ENCODE measurements around the gene PNMA1.

DNA sequence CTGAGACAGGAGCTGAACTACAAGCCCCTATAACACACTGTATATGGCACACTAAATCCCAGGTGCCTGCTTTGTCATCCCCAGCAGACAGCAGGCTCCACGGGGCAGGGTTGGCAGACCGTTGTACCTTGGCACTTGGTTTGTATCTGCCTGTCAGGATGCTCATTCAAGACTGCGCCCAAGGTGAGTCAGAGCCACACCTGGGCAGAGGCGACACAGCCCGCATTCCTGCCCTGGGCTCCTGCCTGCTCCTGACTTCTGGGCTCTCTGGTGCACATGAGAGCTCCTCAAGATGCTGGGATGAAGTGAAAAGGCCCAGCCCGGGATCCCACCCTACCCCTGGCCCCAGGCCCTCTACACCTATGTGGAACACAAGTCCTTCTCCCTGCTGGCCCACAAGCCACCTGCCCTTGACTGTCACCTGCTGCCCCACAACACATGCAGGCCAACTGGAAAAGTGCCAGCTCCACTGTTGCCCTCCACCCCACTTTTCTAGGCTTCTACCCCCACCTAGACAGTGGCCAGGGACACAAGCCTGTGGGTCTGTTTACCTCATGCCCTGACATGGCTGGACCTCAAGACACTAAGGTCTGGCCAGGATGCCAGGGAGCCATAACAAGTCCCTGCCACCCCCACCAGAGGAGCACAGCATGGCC, 30.8 kb upstream of the PNMA1 start:
- TF ChIP-seq, protein P1, sequence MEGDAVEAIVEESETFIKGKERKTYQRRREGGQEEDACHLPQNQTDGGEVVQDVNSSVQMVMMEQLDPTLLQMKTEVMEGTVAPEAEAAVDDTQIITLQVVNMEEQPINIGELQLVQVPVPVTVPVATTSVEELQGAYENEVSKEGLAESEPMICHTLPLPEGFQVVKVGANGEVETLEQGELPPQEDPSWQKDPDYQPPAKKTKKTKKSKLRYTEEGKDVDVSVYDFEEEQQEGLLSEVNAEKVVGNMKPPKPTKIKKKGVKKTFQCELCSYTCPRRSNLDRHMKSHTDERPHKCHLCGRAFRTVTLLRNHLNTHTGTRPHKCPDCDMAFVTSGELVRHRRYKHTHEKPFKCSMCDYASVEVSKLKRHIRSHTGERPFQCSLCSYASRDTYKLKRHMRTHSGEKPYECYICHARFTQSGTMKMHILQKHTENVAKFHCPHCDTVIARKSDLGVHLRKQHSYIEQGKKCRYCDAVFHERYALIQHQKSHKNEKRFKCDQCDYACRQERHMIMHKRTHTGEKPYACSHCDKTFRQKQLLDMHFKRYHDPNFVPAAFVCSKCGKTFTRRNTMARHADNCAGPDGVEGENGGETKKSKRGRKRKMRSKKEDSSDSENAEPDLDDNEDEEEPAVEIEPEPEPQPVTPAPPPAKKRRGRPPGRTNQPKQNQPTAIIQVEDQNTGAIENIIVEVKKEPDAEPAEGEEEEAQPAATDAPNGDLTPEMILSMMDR (IDR thresholded peaks at IDR 0.05 in 2 of 3, conservative IDR thresholded peaks at IDR 0.05 in 1 of 3; ENCODE audit: borderline replicate concordance in 1 of 3, insufficient read depth in 1 of 3, low read depth in 2 of 3, low read length in 2 of 3) = no peak
- TF ChIP-seq EZH2 (IDR thresholded peaks at IDR 0.05) (no peak), EGR1 (IDR thresholded peaks at IDR 0.05; ENCODE audit: low read depth) (no peak), POLR2A (IDR thresholded peaks at IDR 0.05; ENCODE audit: borderline replicate concordance, extremely low read depth, insufficient read depth, insufficient read length) (no peak), POLR2AphosphoS5 (IDR thresholded peaks at IDR 0.05; ENCODE audit: low read depth, low read length) (0 out of 2 replicates have a peak, but pooled peaks have one; percentile 24), SRF (IDR thresholded peaks at IDR 0.05; ENCODE audit: low read depth) (no peak), RAD21 (IDR thresholded peaks at IDR 0.05; ENCODE audit: low read depth) (no peak), JUND (IDR thresholded peaks at IDR 0.05) (no peak), EZH2phosphoT487 (IDR thresholded peaks at IDR 0.05; ENCODE audit: borderline replicate concordance) (no peak), ZNF274 (IDR thresholded peaks at IDR 0.05; ENCODE audit: low read depth, low read length) (no peak), CBX3 (IDR thresholded peaks at IDR 0.05; ENCODE audit: low read depth) (no peak)
- TF ChIP-seq, protein P2, sequence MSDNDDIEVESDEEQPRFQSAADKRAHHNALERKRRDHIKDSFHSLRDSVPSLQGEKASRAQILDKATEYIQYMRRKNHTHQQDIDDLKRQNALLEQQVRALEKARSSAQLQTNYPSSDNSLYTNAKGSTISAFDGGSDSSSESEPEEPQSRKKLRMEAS (IDR thresholded peaks at IDR 0.05) = no peak
- TF ChIP-seq, protein P3, sequence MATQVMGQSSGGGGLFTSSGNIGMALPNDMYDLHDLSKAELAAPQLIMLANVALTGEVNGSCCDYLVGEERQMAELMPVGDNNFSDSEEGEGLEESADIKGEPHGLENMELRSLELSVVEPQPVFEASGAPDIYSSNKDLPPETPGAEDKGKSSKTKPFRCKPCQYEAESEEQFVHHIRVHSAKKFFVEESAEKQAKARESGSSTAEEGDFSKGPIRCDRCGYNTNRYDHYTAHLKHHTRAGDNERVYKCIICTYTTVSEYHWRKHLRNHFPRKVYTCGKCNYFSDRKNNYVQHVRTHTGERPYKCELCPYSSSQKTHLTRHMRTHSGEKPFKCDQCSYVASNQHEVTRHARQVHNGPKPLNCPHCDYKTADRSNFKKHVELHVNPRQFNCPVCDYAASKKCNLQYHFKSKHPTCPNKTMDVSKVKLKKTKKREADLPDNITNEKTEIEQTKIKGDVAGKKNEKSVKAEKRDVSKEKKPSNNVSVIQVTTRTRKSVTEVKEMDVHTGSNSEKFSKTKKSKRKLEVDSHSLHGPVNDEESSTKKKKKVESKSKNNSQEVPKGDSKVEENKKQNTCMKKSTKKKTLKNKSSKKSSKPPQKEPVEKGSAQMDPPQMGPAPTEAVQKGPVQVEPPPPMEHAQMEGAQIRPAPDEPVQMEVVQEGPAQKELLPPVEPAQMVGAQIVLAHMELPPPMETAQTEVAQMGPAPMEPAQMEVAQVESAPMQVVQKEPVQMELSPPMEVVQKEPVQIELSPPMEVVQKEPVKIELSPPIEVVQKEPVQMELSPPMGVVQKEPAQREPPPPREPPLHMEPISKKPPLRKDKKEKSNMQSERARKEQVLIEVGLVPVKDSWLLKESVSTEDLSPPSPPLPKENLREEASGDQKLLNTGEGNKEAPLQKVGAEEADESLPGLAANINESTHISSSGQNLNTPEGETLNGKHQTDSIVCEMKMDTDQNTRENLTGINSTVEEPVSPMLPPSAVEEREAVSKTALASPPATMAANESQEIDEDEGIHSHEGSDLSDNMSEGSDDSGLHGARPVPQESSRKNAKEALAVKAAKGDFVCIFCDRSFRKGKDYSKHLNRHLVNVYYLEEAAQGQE (IDR thresholded peaks at IDR 0.05; ENCODE audit: low read depth) = no peak

Measured in HCT116 (cell line).